ENCODE data around the gene RNPEPL1. TPM values are rescaled to one million over a fixed set of nuclear protein-coding genes. Genes with fewer than 3 reads are reported as not detected.

The RNPEPL1 gene
- total RNA-seq, 1 experiment from 2014 or later, result 31.5 TPM

DNA sequence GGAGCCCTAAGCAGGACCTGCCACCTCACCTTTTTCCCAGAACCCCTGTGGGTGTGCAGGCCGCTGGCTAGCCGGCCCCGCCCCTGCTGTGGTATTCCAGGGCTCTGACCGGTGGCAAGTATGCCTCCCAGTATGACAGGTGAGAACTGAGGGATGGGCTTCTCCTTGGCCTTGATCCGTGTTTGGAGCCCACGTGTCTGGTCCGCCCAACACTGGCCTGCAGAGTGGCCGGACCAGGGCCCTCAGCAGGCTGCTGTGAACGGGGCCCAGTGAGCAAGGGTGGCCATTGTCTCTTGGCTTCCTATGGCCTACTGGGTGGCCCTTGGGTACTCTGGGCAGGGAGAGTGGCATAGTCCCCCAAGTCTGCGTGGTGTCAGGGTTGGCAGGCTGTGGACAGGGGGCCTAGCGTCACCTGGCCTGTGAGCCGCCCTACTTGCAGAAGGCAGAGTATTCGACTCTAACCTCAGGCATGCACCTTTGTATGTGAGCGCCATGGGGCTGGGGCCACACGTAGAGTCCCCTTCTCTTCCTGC is 1.8 kb downstream of the RNPEPL1 start:
- Mint-ChIP-seq H3K36me3 (ENCODE audit: insufficient read depth, unreplicated experiment) (peaks cover 4% of the 10 kb centered on the region), H3K4me1 (ENCODE audit: insufficient read depth, unreplicated experiment) (peaks cover 20% of the 10 kb centered on the region), H3K27ac (ENCODE audit: low read depth, unreplicated experiment) (no peak overlapping the region), H3K4me3 (ENCODE audit: unreplicated experiment) (peak overlapping the region; percentile 78), H3K27me3 (ENCODE audit: insufficient read depth, unreplicated experiment) (no peaks in the 10 kb centered on the region), H3K9me3 (ENCODE audit: unreplicated experiment) (no peaks in the 10 kb centered on the region)
- intact Hi-C loops (cut with micrococcal nuclease), result loop anchor here (5.0 kb wide), 1 partner anchor 58 kb away; no protein-coding TSS in a partner anchor
- no peak for DNase-seq (ENCODE audit: unreplicated experiment)
- no TSS peak for BruUV-seq (replicated peaks)
- TF ChIP-seq, protein P1, sequence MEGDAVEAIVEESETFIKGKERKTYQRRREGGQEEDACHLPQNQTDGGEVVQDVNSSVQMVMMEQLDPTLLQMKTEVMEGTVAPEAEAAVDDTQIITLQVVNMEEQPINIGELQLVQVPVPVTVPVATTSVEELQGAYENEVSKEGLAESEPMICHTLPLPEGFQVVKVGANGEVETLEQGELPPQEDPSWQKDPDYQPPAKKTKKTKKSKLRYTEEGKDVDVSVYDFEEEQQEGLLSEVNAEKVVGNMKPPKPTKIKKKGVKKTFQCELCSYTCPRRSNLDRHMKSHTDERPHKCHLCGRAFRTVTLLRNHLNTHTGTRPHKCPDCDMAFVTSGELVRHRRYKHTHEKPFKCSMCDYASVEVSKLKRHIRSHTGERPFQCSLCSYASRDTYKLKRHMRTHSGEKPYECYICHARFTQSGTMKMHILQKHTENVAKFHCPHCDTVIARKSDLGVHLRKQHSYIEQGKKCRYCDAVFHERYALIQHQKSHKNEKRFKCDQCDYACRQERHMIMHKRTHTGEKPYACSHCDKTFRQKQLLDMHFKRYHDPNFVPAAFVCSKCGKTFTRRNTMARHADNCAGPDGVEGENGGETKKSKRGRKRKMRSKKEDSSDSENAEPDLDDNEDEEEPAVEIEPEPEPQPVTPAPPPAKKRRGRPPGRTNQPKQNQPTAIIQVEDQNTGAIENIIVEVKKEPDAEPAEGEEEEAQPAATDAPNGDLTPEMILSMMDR (IDR thresholded peaks at IDR 0.05; ENCODE audit: unreplicated experiment), result no peak
- POLR2A ChIA-PET, result interaction anchor here (2.1 kb wide), 2 partner anchors 9 kb away, joined by 21 to 48 read pairs; partner anchors contain the start of gene DUSP28
- CTCF ChIA-PET, result no interaction called here

DNA sequence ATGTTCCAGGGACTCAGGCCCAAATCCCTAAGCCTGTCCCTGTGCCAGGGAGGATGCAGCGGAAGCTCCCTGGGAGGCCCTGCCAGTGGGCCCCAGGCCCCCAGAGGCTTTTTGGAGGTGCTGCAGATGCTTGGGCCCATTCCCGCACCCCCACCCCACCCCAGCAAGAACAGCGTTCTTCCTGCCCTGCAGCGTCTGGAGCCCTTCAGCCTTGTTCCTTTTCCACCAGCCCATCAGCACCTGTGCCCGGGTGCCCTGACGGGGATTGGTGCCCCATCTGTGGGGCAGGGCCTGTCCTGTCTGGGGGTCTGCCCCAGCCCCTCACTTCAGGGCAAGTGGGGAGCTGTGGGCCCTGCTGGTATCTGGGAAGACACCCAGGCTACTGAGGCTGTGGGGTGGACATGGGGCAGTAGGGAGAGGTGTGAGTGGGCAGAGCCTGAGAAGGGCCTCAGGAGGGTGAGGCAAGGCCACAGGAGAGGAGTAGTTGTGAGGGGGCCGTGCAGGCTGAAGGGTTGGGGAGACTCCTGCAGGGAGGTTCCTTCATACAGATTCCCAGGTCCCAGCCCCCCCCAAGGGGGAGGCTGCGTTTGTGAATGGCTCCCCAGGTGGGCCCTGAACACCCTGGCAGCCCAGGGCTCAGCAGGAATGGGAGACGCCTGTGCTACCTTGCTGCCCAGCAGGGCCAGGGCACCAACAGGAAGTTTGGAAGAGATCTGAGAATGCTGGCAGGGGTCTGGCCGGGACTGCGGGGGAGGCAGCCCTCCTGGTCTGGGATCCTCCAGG is 2.4 kb downstream of the RNPEPL1 start:
- Mint-ChIP-seq H3K9me3 (ENCODE audit: unreplicated experiment) (no peaks in the 10 kb centered on the region), H3K4me1 (ENCODE audit: insufficient read depth, unreplicated experiment) (peaks cover 14% of the 10 kb centered on the region), H3K36me3 (ENCODE audit: insufficient read depth, unreplicated experiment) (peaks cover 7% of the 10 kb centered on the region), H3K27ac (ENCODE audit: low read depth, unreplicated experiment) (no peak overlapping the region), H3K4me3 (ENCODE audit: unreplicated experiment) (no peak overlapping the region), H3K27me3 (ENCODE audit: insufficient read depth, unreplicated experiment) (no peaks in the 10 kb centered on the region)
- BruUV-seq (replicated peaks), result no TSS peak
- POLR2A ChIA-PET, result no interaction called here
- no peak for DNase-seq (ENCODE audit: unreplicated experiment)
- TF ChIP-seq, protein P1 (IDR thresholded peaks at IDR 0.05; ENCODE audit: unreplicated experiment), result no peak
- CTCF ChIA-PET, result no interaction called here
- intact Hi-C loops (cut with micrococcal nuclease), result no loop called here

DNA sequence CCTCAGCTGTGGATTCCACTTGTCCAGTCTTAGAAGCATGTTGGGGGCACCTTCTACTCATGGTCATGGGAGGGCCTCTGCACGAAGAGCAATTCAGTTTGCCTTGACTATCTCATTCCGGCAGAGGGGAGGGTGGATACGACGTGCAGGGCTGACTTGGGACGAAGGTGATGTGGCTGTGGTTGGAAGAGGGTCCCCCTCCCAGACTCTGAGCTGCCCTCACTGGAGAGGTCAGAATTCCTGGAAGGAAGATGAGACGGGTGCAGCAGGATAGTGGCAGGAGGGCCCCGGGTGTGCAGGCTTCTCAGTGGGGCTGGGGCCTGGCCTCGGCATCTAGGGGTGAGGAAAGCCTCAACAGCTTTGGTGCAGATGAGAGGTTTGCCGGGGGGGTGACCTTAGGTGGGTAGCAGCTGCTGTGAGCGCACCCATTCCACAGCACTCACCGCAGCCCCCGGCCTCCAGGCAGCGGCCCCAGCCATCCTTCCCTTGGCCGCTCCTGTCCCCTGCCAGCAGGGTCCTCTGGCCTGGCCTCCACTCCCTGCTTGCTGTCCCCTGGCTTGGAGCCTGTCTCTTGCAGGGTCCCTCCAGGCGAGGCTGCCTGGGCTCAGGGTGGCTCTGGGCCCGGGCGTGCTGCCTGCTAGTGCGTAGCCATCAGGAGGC is 3.2 kb downstream of the RNPEPL1 start:
- no TSS peak for BruUV-seq (replicated peaks)
- TF ChIP-seq, protein P1 (IDR thresholded peaks at IDR 0.05; ENCODE audit: unreplicated experiment), result no peak
- no peak overlapping the region for H3K27ac Mint-ChIP-seq (ENCODE audit: low read depth, unreplicated experiment)
- H3K27me3 Mint-ChIP-seq (ENCODE audit: insufficient read depth, unreplicated experiment), result no peaks in the 10 kb centered on the region
- H3K36me3 Mint-ChIP-seq (ENCODE audit: insufficient read depth, unreplicated experiment), result peaks cover 12% of the 10 kb centered on the region
- H3K9me3 Mint-ChIP-seq (ENCODE audit: unreplicated experiment), result no peaks in the 10 kb centered on the region
- intact Hi-C loops (cut with micrococcal nuclease), result no loop called here
- ChIA-PET POLR2A (no interaction called here), CTCF (no interaction called here)
- DNase-seq (ENCODE audit: unreplicated experiment), result no peak
- peaks cover 14% of the 10 kb centered on the region for H3K4me1 Mint-ChIP-seq (ENCODE audit: insufficient read depth, unreplicated experiment)
- H3K4me3 Mint-ChIP-seq (ENCODE audit: unreplicated experiment), result no peak overlapping the region
